HL-60 (cell line): ENCODE results near the gene GABRR2.

Source experiments
- CTCF ChIP-seq: IDR thresholded peaks from one replicate; pipeline ENCODE4 v1.5.1; 2011; ENCODE audit warnings: low read length, control low read depth, inconsistent platforms; ENCODE audit not compliant: insufficient read depth
- POLR2AphosphoS5 ChIP-seq: IDR thresholded peaks from 2 replicates; pipeline ENCODE4 v1.6.1; 2012; ENCODE audit warnings: low read depth
- REST ChIP-seq: IDR thresholded peaks from 2 replicates; pipeline ENCODE4 v1.6.1; 2012; ENCODE audit warnings: low read depth; ENCODE audit not compliant: insufficient replicate concordance

DNA sequence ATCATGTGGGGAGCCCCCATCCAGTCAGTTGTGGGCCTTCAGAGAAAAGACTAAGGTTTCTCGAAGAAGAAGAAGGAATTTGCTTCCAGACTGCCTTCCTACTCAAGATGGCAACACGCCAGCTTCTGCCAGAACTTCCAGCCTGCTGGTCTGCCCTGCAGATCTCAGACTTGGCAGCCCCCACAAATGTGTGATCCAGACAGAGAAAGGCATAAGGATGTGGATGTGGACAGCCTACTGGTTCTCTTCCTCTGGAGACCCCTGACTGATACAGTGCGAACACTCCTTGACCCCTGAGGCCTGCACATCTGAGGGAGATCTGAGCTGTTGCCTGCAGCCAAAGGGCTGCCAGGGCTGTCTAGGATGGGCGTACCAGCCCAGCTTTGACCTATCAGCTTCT is 106.5 kb downstream of the GABRR2 start:
- no peak for TF ChIP-seq CTCF
- TF ChIP-seq POLR2AphosphoS5 = no peak
- no peak for TF ChIP-seq REST
